NK-92 (cell line): ENCODE measurements around the gene IQCN.

Experiments
- DNase-seq: peaks from one replicate; lab custom pipeline; 2025; ENCODE audit not compliant: unreplicated experiment; lab: John Stamatoyannopoulos, UW

Gene IQCN

DNA sequence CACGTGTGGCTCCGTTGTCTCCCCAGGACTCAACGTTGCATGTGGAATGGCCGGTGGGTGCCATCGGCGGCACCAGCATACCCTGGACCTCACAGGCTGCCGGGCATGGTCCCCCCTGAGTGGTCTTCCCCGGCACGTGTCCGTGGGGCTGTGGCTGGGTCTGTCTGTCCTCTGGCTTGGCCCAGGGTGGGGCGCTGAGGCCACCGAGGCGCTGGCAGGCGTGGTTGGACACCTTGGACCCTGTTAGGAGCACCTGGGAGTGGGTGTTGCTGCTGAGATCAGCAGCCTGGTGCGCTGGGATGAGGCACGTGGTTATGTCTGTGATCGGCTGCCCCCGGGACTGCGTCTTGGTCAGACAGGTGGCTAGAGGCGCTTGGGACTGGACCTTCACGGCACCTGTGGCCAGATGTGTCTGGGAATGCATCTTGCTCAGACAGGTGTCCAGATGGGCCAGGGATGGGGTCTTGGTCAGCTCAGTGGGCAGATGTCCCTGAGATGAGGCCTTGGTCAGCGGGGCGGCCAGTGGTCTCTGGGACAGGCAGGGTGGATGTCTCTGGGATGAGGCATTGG, 9.2 kb downstream of the IQCN start:
- no peak for DNase-seq

DNA sequence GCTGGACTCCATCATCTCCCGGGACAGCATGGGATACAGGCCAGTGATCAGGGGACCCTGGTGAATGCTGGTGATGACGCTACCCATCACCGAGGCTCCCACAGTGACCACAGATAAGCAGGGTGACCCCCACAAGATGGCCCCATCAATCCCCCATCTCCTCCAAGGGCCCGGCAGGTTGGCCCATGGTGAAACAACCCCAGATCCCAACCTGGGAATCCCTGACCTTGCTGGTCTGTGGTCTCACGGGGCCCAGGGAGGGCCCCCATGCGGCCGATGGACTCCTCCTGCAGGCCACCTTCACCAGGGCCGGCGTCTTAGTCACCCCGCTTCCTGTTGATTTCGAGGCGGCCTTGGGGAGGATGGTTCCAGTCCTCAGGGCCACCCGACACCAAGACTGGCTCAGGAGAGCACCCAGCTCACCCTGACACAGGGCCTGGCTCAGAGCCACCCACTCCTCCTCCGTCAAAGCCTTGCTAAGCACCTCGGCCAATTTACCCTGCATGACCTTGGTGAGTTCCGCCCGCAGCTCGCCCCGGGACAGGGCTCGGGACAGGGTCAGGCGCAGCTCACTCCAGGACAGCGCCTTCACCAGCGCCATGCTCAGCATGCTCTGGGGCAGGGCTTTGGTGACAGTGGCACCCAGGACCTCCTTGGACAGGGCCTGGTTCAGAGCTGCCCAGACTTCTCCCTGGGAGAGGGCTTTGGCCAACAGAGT, 10.0 kb downstream of the IQCN start:
- DNase-seq: no peak

DNA sequence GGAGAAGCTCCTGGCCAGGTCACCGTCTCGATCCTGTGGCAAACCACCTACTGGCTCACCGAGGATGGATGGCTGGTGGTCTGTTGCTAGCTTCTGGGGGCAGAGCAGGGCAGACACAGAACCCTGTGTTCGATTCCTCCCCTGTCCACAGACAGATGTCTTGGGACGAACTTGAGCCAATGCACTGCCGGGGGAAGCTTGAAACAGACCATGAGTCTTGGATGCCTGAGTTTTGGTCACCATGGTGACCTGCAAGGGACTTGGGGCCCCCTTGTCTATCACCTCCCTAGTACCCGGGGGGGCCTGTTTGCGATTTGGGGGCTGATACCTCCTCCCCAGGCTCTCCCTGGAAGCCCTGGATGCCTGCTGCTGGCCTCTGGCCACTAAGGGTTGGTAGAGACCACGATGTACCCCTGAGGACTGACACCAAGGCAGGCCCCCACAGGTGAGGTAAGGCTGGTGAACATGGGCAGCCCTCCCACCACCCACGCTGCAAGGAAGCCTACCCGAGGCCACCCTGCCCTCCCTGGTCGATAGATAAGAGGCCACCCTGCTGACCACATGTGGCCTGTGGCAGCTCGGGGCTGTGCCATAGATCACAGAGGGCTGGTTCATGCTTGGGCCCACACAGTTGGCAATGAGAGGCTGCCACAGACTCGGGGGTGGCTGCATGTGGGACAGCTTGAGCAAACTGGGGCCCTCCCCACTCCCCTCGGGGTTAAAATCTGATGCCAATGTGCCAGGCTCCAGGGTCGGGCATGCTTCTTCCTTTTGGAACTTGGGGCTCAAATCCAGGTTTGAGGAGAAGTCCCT, 10.7 kb downstream of the IQCN start:
- no peak for DNase-seq

DNA sequence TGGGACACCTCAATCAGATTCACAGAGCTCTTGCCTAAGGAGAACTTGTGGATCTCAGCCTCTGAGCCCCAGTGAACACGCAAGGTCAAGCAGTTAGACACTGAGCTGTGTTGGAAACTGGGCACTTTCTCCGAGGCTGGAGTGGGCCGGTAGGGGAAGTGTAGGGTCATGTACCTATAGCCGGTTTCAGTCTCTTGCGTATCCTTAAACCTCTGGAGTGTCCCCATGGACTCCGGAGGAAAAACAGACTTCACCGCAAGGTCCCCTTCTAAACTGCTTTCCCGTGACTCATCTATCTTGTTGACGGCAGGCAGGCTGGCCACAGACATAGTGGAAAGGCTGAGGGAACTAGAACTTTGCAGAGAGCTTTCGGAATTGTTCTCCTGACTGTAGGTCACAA, 11.3 kb downstream of the IQCN start:
- no peak for DNase-seq

DNA sequence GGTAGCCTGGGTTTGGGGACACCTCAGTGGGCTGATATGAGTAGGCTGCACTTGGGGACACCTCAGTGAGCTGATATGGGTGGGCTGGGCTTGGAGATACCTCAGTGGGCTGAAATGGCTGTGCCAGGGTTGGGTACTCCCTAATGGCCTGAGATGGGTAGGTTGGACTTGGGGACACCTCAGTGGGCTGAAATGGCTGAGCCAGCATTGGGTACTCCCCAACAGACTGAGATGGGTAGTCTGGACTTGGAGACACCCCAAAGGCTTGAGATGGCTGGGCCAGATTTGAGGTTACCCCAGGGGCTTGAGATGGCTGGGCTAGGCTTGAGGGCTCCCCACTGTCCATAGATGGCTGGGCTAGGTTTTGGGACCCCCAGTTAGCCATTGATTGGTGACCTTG, 12.1 kb downstream of the IQCN start:
- DNase-seq: no peak

DNA sequence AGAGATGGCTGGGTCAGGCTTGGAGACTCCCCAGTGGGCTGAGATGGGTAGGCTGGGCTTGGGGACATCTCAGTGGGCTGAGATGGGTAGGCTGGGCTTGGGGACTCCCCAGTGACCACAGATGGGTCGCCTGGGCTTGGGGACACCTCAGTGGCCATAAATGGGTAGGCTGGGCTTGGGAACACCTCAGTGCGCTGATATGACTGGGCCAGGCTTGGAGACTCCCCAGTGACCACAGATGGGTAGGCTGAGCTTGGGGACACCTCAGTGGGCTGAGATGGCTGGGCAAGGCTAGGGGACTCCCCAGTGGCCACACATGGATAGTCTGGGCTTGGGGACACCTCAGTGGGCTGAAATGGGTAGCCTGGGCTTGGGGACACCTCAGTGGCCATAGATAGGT, 12.8 kb downstream of the IQCN start:
- no peak for DNase-seq

DNA sequence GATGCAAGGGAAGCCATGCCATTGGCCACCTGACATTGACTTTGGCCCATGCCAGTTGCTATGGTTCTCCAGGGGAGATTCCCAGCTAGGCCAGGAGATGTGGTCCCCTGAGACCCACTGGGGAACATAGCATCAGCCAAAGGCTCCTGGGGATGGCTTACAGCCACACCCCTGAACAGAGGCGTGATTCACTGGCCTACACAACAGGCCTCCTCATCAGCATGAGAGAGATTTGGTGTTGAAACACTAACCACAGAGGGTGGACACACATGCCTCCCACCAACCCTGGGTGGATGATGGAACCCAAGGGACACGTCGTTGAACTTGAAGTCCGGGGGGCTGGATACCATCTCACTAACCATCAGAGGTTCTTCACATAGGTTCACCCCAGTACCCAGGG, 14.4 kb downstream of the IQCN start:
- DNase-seq: no peak

DNA sequence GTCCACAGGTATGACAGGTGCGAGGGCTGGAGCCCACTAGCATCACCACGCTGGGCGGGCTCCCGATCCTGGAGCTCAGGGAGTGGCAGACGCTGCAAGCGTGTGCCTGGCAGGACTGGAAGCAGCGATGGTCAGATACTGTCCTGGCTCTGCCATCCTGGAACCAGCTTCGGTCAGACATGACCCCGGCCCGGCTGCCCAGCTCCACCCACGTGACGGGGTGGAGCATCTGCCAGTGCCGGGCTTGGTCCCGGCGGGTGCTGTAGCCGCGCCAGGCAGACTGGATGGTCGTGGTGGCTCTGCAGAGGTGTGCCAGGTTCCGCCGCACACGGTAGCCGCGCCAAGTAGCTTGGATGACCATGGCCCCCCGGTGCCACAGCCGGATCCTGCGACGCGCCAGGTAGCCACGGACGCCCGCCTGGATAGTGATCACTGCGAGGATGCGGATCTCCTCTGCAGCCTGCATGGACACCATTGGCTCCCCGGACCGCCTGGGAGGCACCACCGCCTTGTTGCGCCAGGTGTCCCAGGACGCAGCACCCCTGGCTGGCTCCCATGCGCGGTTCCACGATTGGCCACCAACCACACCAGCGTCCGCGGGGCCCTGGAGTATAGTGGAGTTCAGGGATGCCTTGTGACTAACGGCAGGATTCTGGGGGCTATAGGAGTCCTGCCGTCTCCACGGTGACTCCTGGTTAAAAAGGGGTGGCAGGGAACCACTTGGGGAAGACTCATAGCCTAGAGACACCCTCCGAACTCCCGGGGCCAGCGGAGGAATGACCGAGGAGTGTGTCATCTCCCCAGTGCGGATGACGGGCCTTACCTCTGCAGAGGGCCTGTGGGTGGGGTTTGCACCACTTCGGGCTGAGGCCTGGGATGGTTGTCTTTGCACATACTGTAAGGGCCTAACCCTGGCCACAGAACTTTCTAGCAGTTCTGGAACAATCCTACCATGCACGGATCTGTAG, 16.5 kb downstream of the IQCN start:
- no peak for DNase-seq

DNA sequence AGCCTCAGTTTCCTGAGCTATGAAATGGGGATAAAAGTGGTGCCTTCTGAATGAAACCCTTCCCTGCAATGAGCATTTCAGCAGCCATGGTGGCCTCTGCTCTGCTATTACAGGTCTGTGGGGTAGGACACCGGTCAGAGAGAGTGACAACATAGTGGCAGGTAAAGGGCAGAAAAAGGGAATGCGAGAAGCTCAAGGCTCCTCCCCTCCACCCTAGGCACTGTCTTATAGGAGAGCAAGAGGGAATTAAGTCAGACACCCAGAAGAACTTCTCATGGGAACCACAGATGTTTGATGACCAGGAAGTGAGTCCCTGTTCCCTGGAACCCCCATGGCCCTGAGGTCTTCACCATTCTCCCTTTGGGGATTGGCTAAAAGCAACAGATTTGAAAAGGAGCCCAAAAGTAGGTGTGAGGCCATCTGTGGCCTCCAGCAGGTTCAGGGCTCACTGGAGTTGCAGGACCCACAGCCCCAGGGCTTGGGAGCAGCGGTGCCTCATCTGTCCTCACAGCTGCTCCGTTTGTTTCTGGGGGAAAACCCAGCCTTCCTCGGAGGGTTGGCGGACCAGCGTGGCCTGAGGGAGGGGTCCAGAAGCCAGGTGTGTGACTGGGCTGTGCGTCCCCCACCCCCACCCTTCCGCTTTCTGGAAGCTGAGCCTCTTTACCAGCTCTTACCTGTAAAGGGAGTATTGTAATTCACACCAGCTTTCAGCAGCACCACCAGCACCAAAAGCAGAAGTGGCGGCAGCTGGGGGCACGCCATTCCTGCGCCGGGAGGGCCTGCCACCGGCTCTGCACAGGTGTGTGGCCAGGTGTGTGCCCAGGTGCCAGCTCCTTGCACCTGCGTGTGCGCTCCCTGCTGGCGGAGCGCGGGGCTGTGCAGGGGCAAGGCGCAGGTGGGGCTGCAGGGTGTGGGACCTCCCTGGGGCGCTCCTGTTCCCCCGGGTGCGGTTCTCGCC, 19.4 kb downstream of the IQCN start:
- no peak for DNase-seq

DNA sequence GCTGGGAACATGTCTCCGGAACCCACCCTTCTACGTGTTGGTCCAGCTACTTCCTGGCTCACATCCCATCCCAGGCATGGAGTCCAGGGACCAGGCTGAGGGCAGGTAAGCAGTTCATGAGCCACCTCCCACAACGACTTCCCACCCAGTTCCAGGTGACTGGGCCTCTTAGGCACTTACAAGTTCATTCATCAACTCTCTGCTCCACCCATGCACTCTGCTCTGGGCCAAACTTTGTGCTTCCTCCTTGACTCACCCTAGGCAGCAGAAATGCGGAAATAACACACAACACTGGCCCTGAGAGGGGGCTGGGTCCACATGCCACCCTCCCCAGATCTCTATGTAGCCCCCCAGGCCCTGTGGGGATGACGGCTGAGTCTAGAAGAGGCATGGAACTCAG, 20.5 kb downstream of the IQCN start:
- DNase-seq: no peak

DNA sequence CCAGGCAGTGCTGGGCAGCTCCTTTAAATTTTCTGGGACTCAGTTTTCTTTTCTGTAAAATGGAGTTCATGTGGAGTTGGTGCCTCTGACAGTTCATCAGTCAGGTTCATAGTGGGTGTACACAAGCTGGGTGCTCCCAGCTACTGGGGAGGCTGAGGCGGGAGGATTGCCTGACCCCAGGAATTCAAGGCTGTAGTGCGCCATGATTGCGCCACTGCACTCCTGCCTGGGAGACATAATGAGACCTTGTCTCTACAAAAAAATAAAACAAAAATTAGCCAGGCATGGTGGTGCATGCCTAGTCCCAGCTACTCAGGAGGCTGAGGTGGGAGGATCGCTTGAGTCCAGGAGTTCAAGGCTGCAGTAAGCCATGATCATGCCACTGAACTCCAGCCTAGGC, 21.1 kb downstream of the IQCN start:
- no peak for DNase-seq

DNA sequence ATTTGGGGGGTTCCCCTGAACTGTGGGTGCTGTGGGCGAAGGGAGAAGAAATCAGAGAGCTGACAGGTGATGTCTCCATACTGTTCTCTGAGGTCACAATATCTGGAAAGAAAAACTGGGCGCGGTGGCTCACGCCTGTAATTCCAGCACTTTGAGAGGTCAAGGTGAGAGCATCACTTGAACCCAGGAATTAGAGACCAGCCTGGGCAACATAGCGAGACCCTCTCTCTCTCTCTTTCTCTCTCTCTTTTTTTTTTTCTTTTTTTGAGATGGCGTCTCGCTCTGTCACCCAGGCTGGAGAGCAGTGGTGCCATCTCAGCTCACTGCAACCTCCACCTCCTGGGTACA, 21.9 kb downstream of the IQCN start:
- no peak for DNase-seq

DNA sequence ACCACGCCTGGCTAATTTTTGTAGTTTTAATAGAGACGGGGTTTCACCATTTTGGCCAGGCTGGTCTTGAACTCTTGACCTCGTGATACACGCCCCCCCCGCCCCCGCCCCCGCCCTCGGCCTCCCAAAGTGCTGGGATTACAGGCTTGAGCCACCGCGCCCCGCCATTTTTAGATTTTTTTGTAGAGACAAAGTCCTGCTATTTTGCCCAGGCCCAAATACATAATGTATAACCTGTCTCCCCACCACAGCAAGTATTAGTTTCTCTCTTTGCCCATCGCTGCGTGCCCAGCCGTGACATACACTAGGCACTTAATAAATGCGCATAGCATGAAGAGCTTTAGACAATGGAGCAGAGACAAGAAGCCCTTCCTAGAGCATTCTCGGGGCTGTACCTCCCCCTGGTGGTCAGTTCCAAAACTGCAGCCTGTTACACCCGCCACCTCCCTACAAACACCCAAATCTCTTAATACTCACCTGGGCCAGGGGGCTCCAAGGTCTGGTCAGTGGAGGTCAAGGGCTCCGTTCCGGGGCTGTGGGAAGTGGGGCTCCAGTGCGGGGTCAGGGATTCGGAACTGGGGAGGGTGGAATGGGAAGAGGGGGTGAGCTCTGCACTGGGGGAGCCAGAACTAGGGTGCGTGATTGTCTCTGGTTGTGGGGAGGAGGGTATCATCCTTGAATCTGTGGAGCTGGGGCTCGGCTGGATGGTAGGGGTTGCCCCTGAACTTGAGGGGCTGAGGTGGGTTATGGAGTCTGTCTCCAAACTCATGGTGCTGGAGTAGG, 22.5 kb downstream of the IQCN start:
- no peak for DNase-seq

DNA sequence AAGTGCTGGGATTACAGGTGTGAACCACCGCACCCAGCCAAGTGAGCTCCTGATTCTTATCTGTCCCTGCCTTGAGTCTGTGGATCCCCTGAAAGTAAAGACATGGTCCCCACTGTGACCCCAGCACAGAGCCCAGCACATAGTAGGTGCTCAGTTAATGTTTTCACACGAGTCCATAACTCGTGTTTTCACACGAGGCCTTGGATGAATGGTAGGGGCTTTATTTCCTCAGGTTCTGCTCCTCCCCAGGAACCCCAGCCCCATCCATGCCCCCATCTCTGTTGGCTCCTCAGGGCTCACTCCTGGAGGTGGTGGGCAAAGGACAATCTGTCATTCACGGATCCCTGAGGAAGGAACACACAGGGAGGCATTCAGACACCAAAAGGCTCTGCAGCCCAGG, 24.4 kb downstream of the IQCN start:
- no peak for DNase-seq

DNA sequence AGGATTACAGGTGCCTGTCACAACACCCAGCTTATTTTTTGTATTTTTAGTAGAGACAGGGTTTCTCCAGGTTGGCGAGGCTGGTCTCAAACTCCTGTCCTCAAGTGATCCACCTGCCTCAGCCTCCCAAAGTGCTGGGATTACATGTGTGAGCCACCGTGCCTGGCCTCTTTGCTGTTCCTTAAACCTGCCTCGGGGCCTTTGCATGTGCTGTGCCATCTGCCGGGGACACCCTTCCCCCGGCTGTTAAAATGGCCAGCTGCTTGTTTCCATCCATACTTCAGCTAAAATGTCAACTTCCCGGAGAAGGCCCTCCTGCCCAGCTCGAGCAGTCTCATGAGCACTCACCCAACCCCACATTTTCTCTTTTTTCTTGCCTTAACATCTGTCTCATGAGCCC, 29.0 kb downstream of the IQCN start:
- no peak for DNase-seq

DNA sequence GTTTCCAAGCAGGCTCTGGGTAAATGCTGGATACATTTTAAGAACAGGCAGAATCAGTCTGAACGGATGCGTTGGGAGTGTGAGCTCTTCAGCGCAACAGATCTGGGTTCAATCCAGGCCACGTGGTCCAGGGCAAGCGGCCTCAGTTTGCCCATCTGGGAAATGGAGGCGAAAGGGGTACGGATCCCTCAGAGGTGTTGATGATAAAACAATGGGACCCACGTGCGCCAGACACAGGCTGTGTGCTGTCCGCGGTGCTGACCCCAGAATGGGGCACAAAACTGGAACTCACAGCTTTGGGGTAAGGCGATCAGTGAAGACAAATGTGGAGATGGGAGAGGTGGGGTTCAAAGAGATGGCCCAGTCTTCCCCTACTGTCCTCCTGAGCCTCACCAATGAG, 34.9 kb downstream of the IQCN start:
- DNase-seq: no peak

DNA sequence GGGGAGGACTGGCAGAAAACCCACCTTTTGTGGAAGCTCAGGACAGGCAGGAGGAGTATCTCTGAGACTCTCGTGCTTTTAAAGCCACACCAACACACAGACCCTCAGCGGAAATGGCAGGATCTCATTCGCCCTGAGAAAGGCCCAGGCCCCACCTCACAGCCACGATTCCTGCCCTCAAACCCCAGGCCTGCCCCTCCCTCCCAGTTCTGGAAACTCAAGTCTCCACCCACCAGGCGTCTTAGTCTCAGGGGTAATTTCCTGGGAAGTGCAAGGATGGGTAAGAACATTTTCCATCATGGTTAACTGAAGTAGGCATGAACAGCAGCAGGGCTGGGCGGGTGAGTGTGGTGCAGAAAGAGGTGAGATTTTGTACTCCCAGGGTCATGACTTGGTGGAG, 40.1 kb downstream of the IQCN start:
- no peak for DNase-seq

DNA sequence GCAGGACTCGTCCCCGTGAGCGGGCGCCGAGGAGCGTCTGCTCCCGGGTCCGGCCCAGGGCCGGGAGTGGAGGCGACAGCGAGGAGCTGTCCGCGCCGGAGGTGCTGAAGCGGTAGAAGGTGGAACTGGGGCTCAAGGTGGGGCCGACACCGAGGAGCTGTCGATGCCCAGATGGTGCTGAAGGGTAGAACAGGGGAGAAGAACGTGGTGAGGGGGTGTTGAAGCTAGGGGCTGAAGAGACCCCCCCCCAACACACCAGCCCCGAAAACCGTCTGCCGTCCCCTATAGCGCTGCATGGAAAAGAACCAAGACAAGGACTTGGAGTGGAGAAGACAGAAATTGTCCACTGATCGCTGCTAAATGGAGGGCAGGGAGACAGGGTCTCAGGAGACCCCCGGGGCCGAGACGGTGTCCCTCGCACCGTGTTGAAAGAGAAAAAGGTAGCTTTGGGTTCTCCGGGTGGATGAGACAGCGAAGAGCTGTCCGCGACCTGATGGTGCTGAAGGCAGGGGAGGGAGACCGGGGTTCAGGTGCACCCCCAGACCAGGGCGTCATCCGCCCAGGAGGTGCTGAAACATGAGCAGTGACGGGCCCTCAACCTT, 40.9 kb downstream of the IQCN start:
- no peak for DNase-seq
